ENCODE results near the gene MCTP1.

Gene MCTP1

GRCh38 chr5:95178046-95178651 is 106.7 kb downstream of the MCTP1 start:
- Mint-ChIP-seq H3K4me1 (ENCODE audit: low read depth) (no peaks in the 10 kb centered on the region), H3K27me3 (peaks cover 8% of the 10 kb centered on the region), H3K36me3 (ENCODE audit: low read depth) (no peaks in the 10 kb centered on the region), H3K4me3 (no peak overlapping the region), H3K9me3 (no peaks in the 10 kb centered on the region), H3K27ac (no peak overlapping the region)
- no peak for DNase-seq

GRCh38 chr5:95177456-95177855 is 107.4 kb downstream of the MCTP1 start:
- no peak overlapping the region for H3K27ac Mint-ChIP-seq
- H3K4me1 Mint-ChIP-seq (ENCODE audit: low read depth), result no peaks in the 10 kb centered on the region
- peaks cover 8% of the 10 kb centered on the region for H3K27me3 Mint-ChIP-seq
- no peaks in the 10 kb centered on the region for H3K36me3 Mint-ChIP-seq (ENCODE audit: low read depth)
- DNase-seq, result no peak
- no peaks in the 10 kb centered on the region for H3K9me3 Mint-ChIP-seq
- H3K4me3 Mint-ChIP-seq, result no peak overlapping the region

- Mint-ChIP-seq H3K4me1 (ENCODE audit: low read depth) (no peaks in the 10 kb centered on the region), H3K27ac (no peak overlapping the region), H3K9me3 (peaks cover 2% of the 10 kb centered on the region), H3K27me3 (peaks cover 5% of the 10 kb centered on the region), H3K4me3 (no peak overlapping the region), H3K36me3 (ENCODE audit: low read depth) (no peaks in the 10 kb centered on the region)
- DNase-seq, result no peak
Observed at GRCh38 chr5:95175106-95175505, 109.8 kb downstream of the MCTP1 start.

- no peaks in the 10 kb centered on the region for H3K4me1 Mint-ChIP-seq (ENCODE audit: low read depth)
- no peaks in the 10 kb centered on the region for H3K36me3 Mint-ChIP-seq (ENCODE audit: low read depth)
Observed at GRCh38 chr5:95172659-95173058, 112.2 kb downstream of the MCTP1 start.

GRCh38 chr5:95164861-95165260 is 120.0 kb downstream of the MCTP1 start:
- Mint-ChIP-seq H3K4me3 (no peak overlapping the region), H3K9me3 (no peaks in the 10 kb centered on the region)

More at GRCh38 chr5:95172659-95173058, 112.2 kb downstream of the MCTP1 start:
- DNase-seq, result no peak
- no peak overlapping the region for H3K4me3 Mint-ChIP-seq
- peaks cover 3% of the 10 kb centered on the region for H3K27me3 Mint-ChIP-seq
- no peak overlapping the region for H3K27ac Mint-ChIP-seq
- peaks cover 2% of the 10 kb centered on the region for H3K9me3 Mint-ChIP-seq

GRCh38 chr5:95163079-95163478 is 121.8 kb downstream of the MCTP1 start:
- H3K4me3 Mint-ChIP-seq, result no peak overlapping the region
- no peaks in the 10 kb centered on the region for H3K4me1 Mint-ChIP-seq (ENCODE audit: low read depth)
- no peaks in the 10 kb centered on the region for H3K27me3 Mint-ChIP-seq
- H3K27ac Mint-ChIP-seq, result no peak overlapping the region
- H3K36me3 Mint-ChIP-seq (ENCODE audit: low read depth), result no peaks in the 10 kb centered on the region
- H3K9me3 Mint-ChIP-seq, result no peaks in the 10 kb centered on the region
- DNase-seq, result no peak

More at GRCh38 chr5:95164861-95165260, 120.0 kb downstream of the MCTP1 start:
- Mint-ChIP-seq H3K36me3 (ENCODE audit: low read depth) (no peaks in the 10 kb centered on the region), H3K4me1 (ENCODE audit: low read depth) (no peaks in the 10 kb centered on the region), H3K27me3 (no peaks in the 10 kb centered on the region), H3K27ac (no peak overlapping the region)
- DNase-seq, result no peak

GRCh38 chr5:95162231-95162992 is 122.5 kb downstream of the MCTP1 start:
- no peaks in the 10 kb centered on the region for H3K4me1 Mint-ChIP-seq (ENCODE audit: low read depth)
- H3K9me3 Mint-ChIP-seq, result no peaks in the 10 kb centered on the region
- no peak for DNase-seq
- H3K4me3 Mint-ChIP-seq, result no peak overlapping the region
- no peak overlapping the region for H3K27ac Mint-ChIP-seq
- H3K27me3 Mint-ChIP-seq, result no peaks in the 10 kb centered on the region
- H3K36me3 Mint-ChIP-seq (ENCODE audit: low read depth), result no peaks in the 10 kb centered on the region

- Mint-ChIP-seq H3K36me3 (ENCODE audit: low read depth) (no peaks in the 10 kb centered on the region), H3K27me3 (no peaks in the 10 kb centered on the region), H3K4me1 (ENCODE audit: low read depth) (no peaks in the 10 kb centered on the region), H3K9me3 (no peaks in the 10 kb centered on the region), H3K27ac (no peak overlapping the region), H3K4me3 (no peak overlapping the region)
- no peak for DNase-seq
Observed at GRCh38 chr5:95159603-95160002, 125.3 kb downstream of the MCTP1 start.

GRCh38 chr5:95155888-95156287 is 129.0 kb downstream of the MCTP1 start:
- H3K27ac Mint-ChIP-seq, result no peak overlapping the region

GRCh38 chr5:95153511-95153910 is 131.4 kb downstream of the MCTP1 start:
- Mint-ChIP-seq H3K36me3 (ENCODE audit: low read depth) (no peaks in the 10 kb centered on the region), H3K27me3 (no peaks in the 10 kb centered on the region), H3K27ac (no peak overlapping the region), H3K4me3 (no peak overlapping the region), H3K9me3 (no peaks in the 10 kb centered on the region), H3K4me1 (ENCODE audit: low read depth) (no peaks in the 10 kb centered on the region)
- no peak for DNase-seq

More at GRCh38 chr5:95155888-95156287, 129.0 kb downstream of the MCTP1 start:
- no peaks in the 10 kb centered on the region for H3K9me3 Mint-ChIP-seq
- H3K27me3 Mint-ChIP-seq, result no peaks in the 10 kb centered on the region
- no peak overlapping the region for H3K4me3 Mint-ChIP-seq
- no peak for DNase-seq
- no peaks in the 10 kb centered on the region for H3K36me3 Mint-ChIP-seq (ENCODE audit: low read depth)
- no peaks in the 10 kb centered on the region for H3K4me1 Mint-ChIP-seq (ENCODE audit: low read depth)

- Mint-ChIP-seq H3K36me3 (ENCODE audit: low read depth) (no peaks in the 10 kb centered on the region), H3K27ac (no peak overlapping the region), H3K9me3 (no peaks in the 10 kb centered on the region), H3K4me1 (ENCODE audit: low read depth) (no peaks in the 10 kb centered on the region), H3K27me3 (no peaks in the 10 kb centered on the region), H3K4me3 (no peak overlapping the region)
- DNase-seq, result no peak
Observed at GRCh38 chr5:95152535-95152934, 132.4 kb downstream of the MCTP1 start.

GRCh38 chr5:95152131-95152530 is 132.8 kb downstream of the MCTP1 start:
- Mint-ChIP-seq H3K4me1 (ENCODE audit: low read depth) (no peaks in the 10 kb centered on the region), H3K27me3 (no peaks in the 10 kb centered on the region), H3K36me3 (ENCODE audit: low read depth) (no peaks in the 10 kb centered on the region), H3K9me3 (no peaks in the 10 kb centered on the region), H3K27ac (no peak overlapping the region), H3K4me3 (no peak overlapping the region)
- no peak for DNase-seq

GRCh38 chr5:95151694-95152093 is 133.2 kb downstream of the MCTP1 start:
- Mint-ChIP-seq H3K36me3 (ENCODE audit: low read depth) (no peaks in the 10 kb centered on the region), H3K4me1 (ENCODE audit: low read depth) (no peaks in the 10 kb centered on the region), H3K27me3 (no peaks in the 10 kb centered on the region), H3K9me3 (peaks cover 2% of the 10 kb centered on the region), H3K27ac (no peak overlapping the region), H3K4me3 (no peak overlapping the region)
- DNase-seq, result no peak

GRCh38 chr5:95149387-95149786 is 135.5 kb downstream of the MCTP1 start:
- Mint-ChIP-seq H3K4me3 (no peak overlapping the region), H3K36me3 (ENCODE audit: low read depth) (no peaks in the 10 kb centered on the region), H3K27me3 (no peaks in the 10 kb centered on the region), H3K4me1 (ENCODE audit: low read depth) (no peaks in the 10 kb centered on the region), H3K27ac (no peak overlapping the region), H3K9me3 (peaks cover 4% of the 10 kb centered on the region)
- DNase-seq, result no peak

GRCh38 chr5:95148453-95148852 is 136.4 kb downstream of the MCTP1 start:
- Mint-ChIP-seq H3K9me3 (peaks cover 4% of the 10 kb centered on the region), H3K36me3 (ENCODE audit: low read depth) (no peaks in the 10 kb centered on the region), H3K4me1 (ENCODE audit: low read depth) (no peaks in the 10 kb centered on the region), H3K4me3 (no peak overlapping the region), H3K27me3 (no peaks in the 10 kb centered on the region), H3K27ac (no peak overlapping the region)
- DNase-seq, result no peak
